OCI-LY7 (cell line): ENCODE results near the gene VGLL3.

Experiments
- CTCF ChIP-seq: fragments of 200-600 bp; sonication (generic); conservative IDR thresholded peaks from 2 replicates; pipeline ENCODE4 v1.5.1; 2014; ENCODE audit warnings: mild to moderate bottlenecking, antibody characterized with exemption, low read length, moderate library complexity, mixed read lengths
- EZH2phosphoT487 ChIP-seq: fragments of 200-600 bp; sonication (generic); IDR thresholded peaks from 2 replicates; pipeline ENCODE4 v1.6.1; 2018; ENCODE audit warnings: low read depth, borderline replicate concordance, mild to moderate bottlenecking, mixed run types, antibody characterized with exemption, low read length, moderate library complexity, mixed read lengths

GRCh38 chr3:86976219-86976618, 14.7 kb downstream of the VGLL3 start:
- TF ChIP-seq CTCF (no peak), EZH2phosphoT487 (no peak)
